GM12878 (cell line): ENCODE measurements around the gene MSI2. TPM values are rescaled to one million over a fixed set of nuclear protein-coding genes. Genes with fewer than 3 reads are reported as not detected.

Experiments used
- ATAC-seq: fragments of 200-7000 bp; cut with Tn5 transposase; 3 replicates; pipeline ENCODE4 v1.9.1; 2020; ENCODE audit warnings: mild to moderate bottlenecking, moderate library complexity
- BruUV-seq: library from RNA; stranded (reverse); fragments of 400-500 nt; replicated peaks from 2 replicates; lab custom pipeline; 2021; lab: Mats Ljungman, UMichigan
- CTCF ChIA-PET: fragments of 300-600 bp; sonication (Branson Sonifier 250); formaldehyde crosslinking; extraction: SDS; loops from one replicate; lab custom pipeline; 2021; ENCODE audit warnings: inconsistent platforms; lab: Yijun Ruan, JAX
- POLR2A ChIA-PET: fragments of 350-600 bp; formaldehyde crosslinking; extraction: SDS; loops from one replicate; lab custom pipeline; 2021; ENCODE audit warnings: inconsistent platforms; lab: Charles Lee
- RAD21 ChIA-PET: fragments of 300-600 bp; sonication (Branson Sonifier 250); formaldehyde crosslinking; loops from one replicate; lab custom pipeline; 2023; ENCODE audit warnings: antibody characterized with exemption; ENCODE audit not compliant: unreplicated experiment; lab: Charles Lee
- SMC1A ChIA-PET: fragments of 300-600 bp; sonication (Branson Sonifier 250); formaldehyde crosslinking; loops from one replicate; lab custom pipeline; 2023; ENCODE audit not compliant: unreplicated experiment, uncharacterized antibody; lab: Charles Lee
- DNase-seq: peaks from one replicate; pipeline ENCODE4 v3.0.0-alpha.2; 2011; ENCODE audit warnings: low read depth, low spot score
- FAIRE-seq: peaks from 3 replicates; lab custom pipeline; 2011; peaks lifted over from hg19 to GRCh38; lab: Jason Lieb, UNC
- H2AFZ ChIP-seq: 2 replicates; pipeline ENCODE4 v1.6.0; 2011; ENCODE audit warnings: low read depth, low read length, control low read depth; ENCODE audit not compliant: control insufficient read depth
- H3K27ac ChIP-seq: 2 replicates; pipeline ENCODE4 v1.5.1; 2011; ENCODE audit warnings: control low read depth; ENCODE audit not compliant: control insufficient read depth, insufficient read depth
- H3K27me3 ChIP-seq, 2 experiments: replicated peaks in 1 of 2; 2 replicates each; pipeline versions ENCODE4 v1.6.0 to v1.6.1; 2011; ENCODE audit warnings: low read length in 1 of 2; ENCODE audit not compliant: control insufficient read depth in 2 of 2, insufficient read depth in 2 of 2
- H3K36me3 ChIP-seq, 2 experiments: 2 replicates each; pipeline ENCODE4 v1.5.1; 2011; ENCODE audit warnings: low read length in 1 of 2; ENCODE audit not compliant: control insufficient read depth in 2 of 2, insufficient read depth in 2 of 2
- H3K4me1 ChIP-seq: 2 replicates; pipeline ENCODE4 v1.6.1; 2011; ENCODE audit warnings: mild to moderate bottlenecking, low read length, moderate library complexity, mixed read lengths; ENCODE audit not compliant: control insufficient read depth, insufficient read depth
- H3K4me2 ChIP-seq: 2 replicates; pipeline ENCODE4 v1.6.0; 2011; ENCODE audit warnings: control low read depth; ENCODE audit not compliant: control insufficient read depth, insufficient read depth
- H3K4me3 ChIP-seq: fragments of 200-600 bp; sonication (generic); 2 replicates; pipeline ENCODE4 v1.5.1; 2016
- H3K79me2 ChIP-seq: 2 replicates; pipeline ENCODE4 v1.6.0; 2011; ENCODE audit warnings: low read length; ENCODE audit not compliant: control insufficient read depth, insufficient read depth
- H3K9ac ChIP-seq: 2 replicates; pipeline ENCODE4 v1.8.0; 2011; ENCODE audit warnings: low read length, control low read depth, mixed read lengths; ENCODE audit not compliant: control insufficient read depth, insufficient read depth
- H3K9me3 ChIP-seq: replicated peaks from 3 replicates; pipeline ENCODE4 v1.5.1; 2011; ENCODE audit warnings: mild to moderate bottlenecking, low read length; ENCODE audit not compliant: control insufficient read depth, insufficient read depth
- H4K20me1 ChIP-seq: 2 replicates; pipeline ENCODE4 v1.6.0; 2011; ENCODE audit not compliant: control insufficient read depth, insufficient read depth
- CREB1 ChIP-seq: IDR thresholded peaks from 2 replicates; pipeline ENCODE4 v1.6.1; 2012; ENCODE audit warnings: low read depth, mild to moderate bottlenecking, inconsistent platforms
- EGR1 ChIP-seq, 2 experiments: IDR thresholded peaks; 1 replicate in 1 of 2; 2 replicates in 1 of 2; pipeline ENCODE4 v1.6.1; 2011 to 2012; ENCODE audit warnings: low read depth in 2 of 2, low read length in 2 of 2, borderline replicate concordance in 1 of 2, mild to moderate bottlenecking in 1 of 2, moderate library complexity in 1 of 2
- IKZF1 ChIP-seq: fragments of 450-650 bp; conservative IDR thresholded peaks from 2 replicates; pipeline ENCODE4 v1.6.1; 2017; ENCODE audit warnings: antibody characterized with exemption, mild to moderate bottlenecking
- KAT2A ChIP-seq: conservative IDR thresholded peaks from 2 replicates; pipeline ENCODE4 v1.6.1; 2011; ENCODE audit warnings: low read depth, low read length; ENCODE audit not compliant: control insufficient read depth
- MYB ChIP-seq: fragments of 150-350 bp; IDR thresholded peaks from 2 replicates; pipeline ENCODE4 v1.6.1; 2014; ENCODE audit warnings: mild to moderate bottlenecking, low read depth, low read length, borderline replicate concordance
- RAD51 ChIP-seq: fragments of 450-650 bp; IDR thresholded peaks from 2 replicates; pipeline ENCODE4 v1.6.1; 2016; ENCODE audit warnings: moderate library complexity, mild to moderate bottlenecking, inconsistent platforms
- SP1 ChIP-seq: IDR thresholded peaks from one replicate; pipeline ENCODE4 v1.6.1; 2011; ENCODE audit warnings: low read depth, low read length
- TCF12 ChIP-seq: IDR thresholded peaks from 2 replicates; pipeline ENCODE4 v1.6.1; 2011; ENCODE audit warnings: low read depth, mild to moderate bottlenecking, low read length
- ZNF207 ChIP-seq: fragments of 450-650 bp; IDR thresholded peaks from 2 replicates; pipeline ENCODE4 v1.6.1; 2014; ENCODE audit warnings: antibody characterized with exemption, mild to moderate bottlenecking, borderline replicate concordance
- ZNF217 ChIP-seq: fragments of 450-650 bp; IDR thresholded peaks from 2 replicates; pipeline ENCODE4 v1.6.1; 2017; ENCODE audit warnings: antibody characterized with exemption, mild to moderate bottlenecking
- ZNF622 ChIP-seq: fragments of 450-650 bp; IDR thresholded peaks from 2 replicates; pipeline ENCODE4 v1.6.1; 2017; ENCODE audit warnings: mild to moderate bottlenecking, inconsistent platforms
- WGBS: methylation state at CpG from one replicate; pipeline ENCODE4 v1.1.6; 2016; ENCODE audit warnings: low lambda C conversion rate; ENCODE audit not compliant: insufficient replicate concordance, insufficient coverage; ENCODE audit errors: missing lambda C conversion rate; 5-methylcytosine and 5-hydroxymethylcytosine counted together
- in situ Hi-C: fragments of 300-500 bp; cut with MboI; formaldehyde crosslinking; loops from 9 replicates; pipeline ENCODE4 v1.14.3; 2018; ENCODE audit warnings: mixed read lengths
- intact Hi-C: fragments of 100-400 bp; cut with micrococcal nuclease; formaldehyde crosslinking; loops from one replicate; pipeline ENCODE4 v1.14.2; 2022; ENCODE audit not compliant: unreplicated experiment
- polyA plus RNA-seq, 11 experiments: library from polyadenylated mRNA; depleted of rRNA in 4 of 11; unstranded in 6 of 11; stranded (reverse) in 5 of 11; fragments of >200 nt; fragmentation: Nextera tagmentation in 4 of 11; fragmentation: Illumina TruSeq in 1 of 11; extraction: Ambion mirVana in 4 of 11; extraction: Trizol in 1 of 11; gene quantifications; 1 replicate in 1 of 11; 2 replicates in 10 of 11; pipeline versions ENCODE4 v1.2.1 to v1.2.3, GENCODE V29; 2011 to 2016; ENCODE audit warnings: inconsistent platforms in 2 of 11, missing spikeins in 2 of 11, low read depth in 1 of 11
- total RNA-seq, 4 experiments: library from RNA; depleted of rRNA in 3 of 4; stranded (reverse); fragments of >200 nt in 3 of 4; fragmentation: Illumina TruSeq in 1 of 4; extraction: Trizol in 1 of 4; gene quantifications; 2 replicates each; pipeline versions ENCODE4 v1.2.1 to v1.2.3, GENCODE V29; 2013 to 2021
- TF ChIP-seq, protein P1 (sequence below): fragments of 450-650 bp; IDR thresholded peaks from 2 replicates; pipeline ENCODE4 v1.6.1; 2014; ENCODE audit warnings: mild to moderate bottlenecking
- TF ChIP-seq, protein P2 (sequence below): IDR thresholded peaks from 2 replicates; pipeline ENCODE4 v1.6.1; 2011; ENCODE audit warnings: borderline replicate concordance, low read depth, mild to moderate bottlenecking, moderate library complexity, low read length; ENCODE audit not compliant: insufficient read depth, poor library complexity, severe bottlenecking
- TF ChIP-seq, protein P3 (sequence below): IDR thresholded peaks from 2 replicates; pipeline ENCODE4 v1.6.1; 2011; ENCODE audit warnings: low read depth, low read length, improper control_type of control experiment, borderline replicate concordance
- TF ChIP-seq, protein P4 (sequence below): IDR thresholded peaks from 2 replicates; pipeline ENCODE4 v1.6.1; 2012; ENCODE audit warnings: low read length, inconsistent platforms
- TF ChIP-seq, protein P5 (sequence below): fragments of 450-650 bp; formaldehyde crosslinking; IDR thresholded peaks from 2 replicates; pipeline ENCODE4 v1.4.0; 2022; ENCODE audit warnings: mild to moderate bottlenecking, moderate library complexity

The MSI2 gene
- total and polyA plus RNA-seq, 10 of the 15 experiments (the other 5 are each of a cell fraction or from before 2014, with no cell fraction given): 6.1 to 76.1 (median 42.0) TPM

DNA sequence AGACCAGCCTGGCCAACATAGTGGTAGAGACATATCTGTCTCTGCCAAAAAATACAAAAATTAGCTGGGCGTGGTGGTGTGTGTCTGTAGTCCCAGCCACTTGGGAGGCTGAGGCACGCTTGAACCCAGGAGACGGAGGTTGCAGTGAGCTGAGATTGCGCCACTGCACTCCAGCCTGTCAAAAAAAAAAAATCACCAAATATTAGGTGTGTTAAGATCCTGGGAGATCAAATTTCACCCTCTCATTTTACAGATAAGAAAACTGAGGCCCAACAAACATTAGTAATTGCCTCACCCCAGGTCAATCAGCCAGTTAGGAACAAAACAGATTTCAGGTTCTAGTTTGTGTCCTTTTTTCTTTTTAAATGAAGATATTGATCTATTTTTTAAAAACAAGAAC is 116.7 kb downstream of the MSI2 start (continued):
- TF ChIP-seq MYB (no peak), TCF12 (no peak), ZNF622 (no peak), ZNF217 (no peak), SP1 (no peak)
- TF ChIP-seq, protein P1, sequence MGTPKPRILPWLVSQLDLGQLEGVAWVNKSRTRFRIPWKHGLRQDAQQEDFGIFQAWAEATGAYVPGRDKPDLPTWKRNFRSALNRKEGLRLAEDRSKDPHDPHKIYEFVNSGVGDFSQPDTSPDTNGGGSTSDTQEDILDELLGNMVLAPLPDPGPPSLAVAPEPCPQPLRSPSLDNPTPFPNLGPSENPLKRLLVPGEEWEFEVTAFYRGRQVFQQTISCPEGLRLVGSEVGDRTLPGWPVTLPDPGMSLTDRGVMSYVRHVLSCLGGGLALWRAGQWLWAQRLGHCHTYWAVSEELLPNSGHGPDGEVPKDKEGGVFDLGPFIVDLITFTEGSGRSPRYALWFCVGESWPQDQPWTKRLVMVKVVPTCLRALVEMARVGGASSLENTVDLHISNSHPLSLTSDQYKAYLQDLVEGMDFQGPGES: no peak

DNA sequence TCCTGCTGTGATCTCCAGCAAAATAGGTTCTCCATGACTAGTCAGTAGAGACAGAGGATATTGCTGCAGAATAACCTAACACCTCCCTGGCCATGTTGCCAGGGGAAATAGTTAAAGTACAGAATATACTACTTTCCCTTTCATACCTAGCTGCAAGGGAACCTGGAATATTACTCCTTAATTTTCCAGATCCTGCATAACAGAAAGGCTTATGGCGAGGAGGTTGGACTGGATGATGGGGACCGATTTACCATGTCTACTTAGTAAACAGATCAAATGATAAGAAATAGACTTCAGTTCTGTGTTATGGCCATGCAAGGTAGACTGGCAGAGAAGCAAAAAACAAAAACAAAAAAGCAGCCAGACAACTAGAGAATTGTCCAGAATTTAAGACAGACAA is 117.4 kb downstream of the MSI2 start:
- Histone ChIP-seq H3K9ac (no peak overlapping the region), H3K79me2 (peaks cover 13% of the 10 kb centered on the region), H3K27ac (no peak overlapping the region), H4K20me1 (no peaks in the 10 kb centered on the region), H3K4me3 (no peak overlapping the region), H3K9me3 (peaks cover 5% of the 10 kb centered on the region; the same call in 2 of the 3 replicates), H2AFZ (no peak overlapping the region), H3K36me3 (peaks cover 0 to 4% of the 10 kb centered on the region in 2 experiments; a peak in 2 of 4 replicates), H3K27me3 (no peaks in the 10 kb centered on the region), H3K4me1 (peaks cover 15% of the 10 kb centered on the region), H3K4me2 (no peak overlapping the region)
- ChIA-PET CTCF (no interaction called here), RAD21 (interaction anchor here (1.4 kb wide), 1 partner anchor 66 kb away, joined by 3 read pairs; no protein-coding TSS in a partner anchor), SMC1A (interaction anchor here (0.9 to 9.4 kb wide), 3 partner anchors 11 to 42 kb away, joined by 3 to 141 read pairs (median 16); no protein-coding TSS in a partner anchor), POLR2A (interaction anchor here (1.0 kb wide), 1 partner anchor 113 kb away, joined by 3 read pairs; no protein-coding TSS in a partner anchor)
- 97% methylated on average over 2 of the region's 2 CpGs for WGBS
- intact Hi-C loops: no loop called here
- no TSS peak for BruUV-seq
- FAIRE-seq (no peak), DNase-seq (no peak), ATAC-seq (no peak)
- in situ Hi-C loops: no loop called here
- TF ChIP-seq, protein P2, sequence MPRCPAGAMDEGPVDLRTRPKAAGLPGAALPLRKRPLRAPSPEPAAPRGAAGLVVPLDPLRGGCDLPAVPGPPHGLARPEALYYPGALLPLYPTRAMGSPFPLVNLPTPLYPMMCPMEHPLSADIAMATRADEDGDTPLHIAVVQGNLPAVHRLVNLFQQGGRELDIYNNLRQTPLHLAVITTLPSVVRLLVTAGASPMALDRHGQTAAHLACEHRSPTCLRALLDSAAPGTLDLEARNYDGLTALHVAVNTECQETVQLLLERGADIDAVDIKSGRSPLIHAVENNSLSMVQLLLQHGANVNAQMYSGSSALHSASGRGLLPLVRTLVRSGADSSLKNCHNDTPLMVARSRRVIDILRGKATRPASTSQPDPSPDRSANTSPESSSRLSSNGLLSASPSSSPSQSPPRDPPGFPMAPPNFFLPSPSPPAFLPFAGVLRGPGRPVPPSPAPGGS: no peak
- TF ChIP-seq, protein P3, sequence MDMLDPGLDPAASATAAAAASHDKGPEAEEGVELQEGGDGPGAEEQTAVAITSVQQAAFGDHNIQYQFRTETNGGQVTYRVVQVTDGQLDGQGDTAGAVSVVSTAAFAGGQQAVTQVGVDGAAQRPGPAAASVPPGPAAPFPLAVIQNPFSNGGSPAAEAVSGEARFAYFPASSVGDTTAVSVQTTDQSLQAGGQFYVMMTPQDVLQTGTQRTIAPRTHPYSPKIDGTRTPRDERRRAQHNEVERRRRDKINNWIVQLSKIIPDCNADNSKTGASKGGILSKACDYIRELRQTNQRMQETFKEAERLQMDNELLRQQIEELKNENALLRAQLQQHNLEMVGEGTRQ: no peak
- no peak for TF ChIP-seq RAD51
- no peak for TF ChIP-seq KAT2A
- no peak for TF ChIP-seq CREB1
- TF ChIP-seq, protein P4, sequence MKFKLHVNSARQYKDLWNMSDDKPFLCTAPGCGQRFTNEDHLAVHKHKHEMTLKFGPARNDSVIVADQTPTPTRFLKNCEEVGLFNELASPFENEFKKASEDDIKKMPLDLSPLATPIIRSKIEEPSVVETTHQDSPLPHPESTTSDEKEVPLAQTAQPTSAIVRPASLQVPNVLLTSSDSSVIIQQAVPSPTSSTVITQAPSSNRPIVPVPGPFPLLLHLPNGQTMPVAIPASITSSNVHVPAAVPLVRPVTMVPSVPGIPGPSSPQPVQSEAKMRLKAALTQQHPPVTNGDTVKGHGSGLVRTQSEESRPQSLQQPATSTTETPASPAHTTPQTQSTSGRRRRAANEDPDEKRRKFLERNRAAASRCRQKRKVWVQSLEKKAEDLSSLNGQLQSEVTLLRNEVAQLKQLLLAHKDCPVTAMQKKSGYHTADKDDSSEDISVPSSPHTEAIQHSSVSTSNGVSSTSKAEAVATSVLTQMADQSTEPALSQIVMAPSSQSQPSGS: no peak
- TF ChIP-seq, protein P5, sequence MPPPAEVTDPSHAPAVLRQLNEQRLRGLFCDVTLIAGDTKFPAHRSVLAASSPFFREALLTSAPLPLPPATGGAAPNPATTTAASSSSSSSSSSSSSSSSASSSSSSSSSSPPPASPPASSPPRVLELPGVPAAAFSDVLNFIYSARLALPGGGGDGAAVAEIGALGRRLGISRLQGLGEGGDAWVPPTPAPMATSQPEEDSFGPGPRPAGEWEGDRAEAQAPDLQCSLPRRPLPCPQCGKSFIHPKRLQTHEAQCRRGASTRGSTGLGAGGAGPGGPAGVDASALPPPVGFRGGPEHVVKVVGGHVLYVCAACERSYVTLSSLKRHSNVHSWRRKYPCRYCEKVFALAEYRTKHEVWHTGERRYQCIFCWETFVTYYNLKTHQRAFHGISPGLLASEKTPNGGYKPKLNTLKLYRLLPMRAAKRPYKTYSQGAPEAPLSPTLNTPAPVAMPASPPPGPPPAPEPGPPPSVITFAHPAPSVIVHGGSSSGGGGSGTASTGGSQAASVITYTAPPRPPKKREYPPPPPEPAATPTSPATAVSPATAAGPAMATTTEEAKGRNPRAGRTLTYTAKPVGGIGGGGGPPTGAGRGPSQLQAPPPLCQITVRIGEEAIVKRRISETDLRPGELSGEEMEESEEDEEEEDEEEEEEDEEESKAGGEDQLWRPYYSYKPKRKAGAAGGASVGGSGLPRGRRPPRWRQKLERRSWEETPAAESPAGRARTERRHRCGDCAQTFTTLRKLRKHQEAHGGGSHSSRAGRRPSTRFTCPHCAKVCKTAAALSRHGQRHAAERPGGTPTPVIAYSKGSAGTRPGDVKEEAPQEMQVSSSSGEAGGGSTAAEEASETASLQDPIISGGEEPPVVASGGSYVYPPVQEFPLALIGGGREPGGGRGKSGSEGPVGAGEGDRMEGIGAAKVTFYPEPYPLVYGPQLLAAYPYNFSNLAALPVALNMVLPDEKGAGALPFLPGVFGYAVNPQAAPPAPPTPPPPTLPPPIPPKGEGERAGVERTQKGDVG (CRISPR knock-in tag): no peak
- no peak for TF ChIP-seq ZNF207
- no peak for TF ChIP-seq EGR1 (IDR thresholded peaks at IDR 0.05; ENCODE audit: borderline replicate concordance in 1 of 2, low read depth in 2 of 2, low read length in 2 of 2)
- TF ChIP-seq IKZF1: no peak
